Hepatocyte (in vitro differentiated cells): ENCODE measurements around the gene MYOT. TPM values are rescaled to one million over a fixed set of nuclear protein-coding genes. Genes with fewer than 3 reads are reported as not detected.
A peak's percentile ranks its signal among the peaks of the same experiment; 100 is the strongest.

Experiments used
- DNase-seq: peaks from one replicate; pipeline ENCODE4 v3.0.0-alpha.2; 2016; ENCODE audit warnings: low spot score
- H2AFZ ChIP-seq: fragments of 200-600 bp; sonication (generic); 2 replicates; pipeline ENCODE4 v1.6.0; 2016; ENCODE audit warnings: antibody characterized with exemption, mild to moderate bottlenecking
- H3K27ac ChIP-seq: fragments of 200-600 bp; sonication (generic); 2 replicates; pipeline ENCODE4 v1.5.1; 2016; ENCODE audit warnings: mild to moderate bottlenecking
- H3K27me3 ChIP-seq: fragments of 200-600 bp; sonication (generic); 2 replicates; pipeline ENCODE4 v1.6.1; 2016
- H3K36me3 ChIP-seq: fragments of 200-600 bp; sonication (generic); replicated peaks from 2 replicates; pipeline ENCODE4 v1.5.1; 2016; ENCODE audit warnings: low read depth; ENCODE audit not compliant: insufficient read depth
- H3K4me1 ChIP-seq: fragments of 200-600 bp; sonication (generic); 2 replicates; pipeline ENCODE4 v1.5.1; 2016; ENCODE audit warnings: mild to moderate bottlenecking, moderate library complexity; ENCODE audit not compliant: insufficient read depth
- H3K4me2 ChIP-seq: fragments of 200-600 bp; sonication (generic); 2 replicates; pipeline ENCODE4 v1.6.0; 2016
- H3K4me3 ChIP-seq: fragments of 200-600 bp; sonication (generic); 2 replicates; pipeline ENCODE4 v1.5.1; 2016; ENCODE audit warnings: mild to moderate bottlenecking
- H3K79me2 ChIP-seq: fragments of 200-600 bp; sonication (generic); 2 replicates; pipeline ENCODE4 v1.6.0; 2017; ENCODE audit warnings: mild to moderate bottlenecking
- H3K9me2 ChIP-seq: fragments of 200-600 bp; sonication (generic); replicated peaks from 2 replicates; pipeline ENCODE4 v1.6.0; 2017; ENCODE audit warnings: mild to moderate bottlenecking; ENCODE audit not compliant: insufficient read depth
- H3K9me3 ChIP-seq: fragments of 200-600 bp; sonication (generic); 2 replicates; pipeline ENCODE4 v1.5.1; 2016; ENCODE audit warnings: low read depth, mild to moderate bottlenecking
- H4K20me1 ChIP-seq: fragments of 200-600 bp; sonication (generic); 2 replicates; pipeline ENCODE4 v1.6.0; 2016; ENCODE audit warnings: mild to moderate bottlenecking; ENCODE audit not compliant: insufficient read depth, poor library complexity, severe bottlenecking
- CTCF ChIP-seq: fragments of 200-600 bp; sonication (generic); IDR thresholded peaks from 2 replicates; pipeline ENCODE4 v1.5.1; 2016; ENCODE audit warnings: antibody characterized with exemption, mild to moderate bottlenecking; ENCODE audit not compliant: poor library complexity
- EZH2 ChIP-seq: fragments of 200-600 bp; sonication (generic); IDR thresholded peaks from 2 replicates; pipeline ENCODE4 v1.6.1; 2016; ENCODE audit warnings: antibody characterized with exemption, mild to moderate bottlenecking, borderline replicate concordance
- EZH2phosphoT487 ChIP-seq: fragments of 200-600 bp; sonication (generic); IDR thresholded peaks from one replicate; pipeline ENCODE4 v1.6.1; 2018; ENCODE audit warnings: antibody characterized with exemption, mild to moderate bottlenecking, low read depth, moderate library complexity; ENCODE audit not compliant: unreplicated experiment, severe bottlenecking
- WGBS: methylation state at CpG from one replicate; pipeline ENCODE4 v1.1.6; 2016; ENCODE audit warnings: low lambda C conversion rate; ENCODE audit errors: missing lambda C conversion rate; 5-methylcytosine and 5-hydroxymethylcytosine counted together
- polyA plus RNA-seq: library from polyadenylated mRNA; unstranded; fragments of >200 nt; fragmentation: Nextera tagmentation; extraction: Ambion mirVana; gene quantifications from 2 replicates; pipeline ENCODE4 v1.2.1, GENCODE V29; 2016
- total RNA-seq: library from RNA; depleted of rRNA; stranded (reverse); fragments of >200 nt; gene quantifications from 2 replicates; pipeline ENCODE4 v1.2.3, GENCODE V29; 2014

Gene MYOT
- total and polyA plus RNA-seq, 2 experiments from 2014 or later = not detected

GRCh38 chr5:137887831-137888230, 20.2 kb downstream of the MYOT start:
- no peak for TF ChIP-seq EZH2phosphoT487
- 70% methylated on average over 2 of the region's 2 CpGs for WGBS
- Histone ChIP-seq H3K27me3 (no peaks in the 10 kb centered on the region), H3K4me3 (no peak overlapping the region), H4K20me1 (no peaks in the 10 kb centered on the region), H3K4me2 (no peak overlapping the region), H3K4me1 (no peaks in the 10 kb centered on the region), H3K9me3 (no peaks in the 10 kb centered on the region), H3K36me3 (no peaks in the 10 kb centered on the region), H3K79me2 (no peaks in the 10 kb centered on the region), H2AFZ (no peak overlapping the region), H3K27ac (no peak overlapping the region), H3K9me2 (no peaks in the 10 kb centered on the region)
- DNase-seq = no peak

GRCh38 chr5:137888466-137888862, 20.8 kb downstream of the MYOT start:
- Histone ChIP-seq H3K4me2 (peak overlapping the region; percentile 70), H3K36me3 (no peaks in the 10 kb centered on the region), H3K27me3 (no peaks in the 10 kb centered on the region), H4K20me1 (no peaks in the 10 kb centered on the region), H2AFZ (peak overlapping the region; percentile 67), H3K27ac (no peak overlapping the region), H3K4me3 (no peak overlapping the region), H3K9me2 (no peaks in the 10 kb centered on the region), H3K4me1 (no peaks in the 10 kb centered on the region), H3K79me2 (no peaks in the 10 kb centered on the region), H3K9me3 (no peaks in the 10 kb centered on the region)
- TF ChIP-seq CTCF = no peak
- no peak for TF ChIP-seq EZH2
- no peak for TF ChIP-seq EZH2phosphoT487
- WGBS = 79% methylated on average over 7 of the region's 7 CpGs
- DNase-seq = no peak

GRCh38 chr5:137888863-137889759, 21.5 kb downstream of the MYOT start, which contains the start of gene PKD2L2:
PKD2L2 (plus strand) TSS chr5:137889457; CDS start chr5:137889492, 35 bp downstream.
- Histone ChIP-seq H3K9me3 (no peaks in the 10 kb centered on the region), H3K4me2 (peak within 1 kb of the TSS; percentile 70), H3K27ac (no peak within 1 kb of the TSS), H2AFZ (peak within 1 kb of the TSS; percentile 67), H3K27me3 (no peaks in the 10 kb centered on the region), H3K9me2 (no peaks in the 10 kb centered on the region), H3K4me1 (no peaks in the 10 kb centered on the region), H3K79me2 (no peaks in the 10 kb centered on the region), H3K4me3 (no peak within 1 kb of the TSS), H3K36me3 (no peaks in the 10 kb centered on the region), H4K20me1 (no peaks in the 10 kb centered on the region)
- peak; percentile 77 for DNase-seq
- WGBS = 66% methylated on average over 59 of the region's 59 CpGs
- no peak for TF ChIP-seq EZH2
- no peak for TF ChIP-seq EZH2phosphoT487
- TF ChIP-seq CTCF = no peak

GRCh38 chr5:137890845-137891244, 23.2 kb downstream of the MYOT start:
- peak overlapping the region; percentile 7 for H3K27ac ChIP-seq
- WGBS = 71% methylated on average over 1 of the region's 1 CpG

More at GRCh38 chr5:137890845-137891244, 23.2 kb downstream of the MYOT start:
- Histone ChIP-seq H3K4me1 (no peaks in the 10 kb centered on the region), H2AFZ (no peak overlapping the region), H3K4me3 (no peak overlapping the region), H3K79me2 (no peaks in the 10 kb centered on the region), H3K4me2 (no peak overlapping the region), H4K20me1 (no peaks in the 10 kb centered on the region), H3K9me3 (no peaks in the 10 kb centered on the region), H3K36me3 (no peaks in the 10 kb centered on the region), H3K27me3 (no peaks in the 10 kb centered on the region), H3K9me2 (no peaks in the 10 kb centered on the region)
- DNase-seq = peak; percentile 34
- no peak for TF ChIP-seq EZH2
- TF ChIP-seq EZH2phosphoT487 = no peak
- no peak for TF ChIP-seq CTCF
